GM21529 (cell line): ENCODE data around the gene PLG.
"Not testable (repeated sequence)": the region's sequence is repeated elsewhere in the genome, so short reads cannot be mapped to it uniquely, and the experiment has no call there.

Experiments
- ATAC-seq: cut with Tn5 transposase; IDR thresholded peaks from one replicate; pipeline ENCODE4 v1.9.1; 2021; ENCODE audit not compliant: unreplicated experiment

The PLG gene

GRCh38 chr6:160697826-160698225 lies 4.2 kb upstream of the PLG start:
- ATAC-seq: no peak

GRCh38 chr6:160704688-160705087 lies 2.6 kb downstream of the PLG start:
- ATAC-seq: not testable (repeated sequence)

GRCh38 chr6:160708993-160709392 lies 6.9 kb downstream of the PLG start:
- ATAC-seq: not testable (repeated sequence)

GRCh38 chr6:160714731-160715316 lies 12.8 kb downstream of the PLG start:
- ATAC-seq: no peak

GRCh38 chr6:160730911-160731310 lies 28.9 kb downstream of the PLG start:
- ATAC-seq: peak; percentile 29

- ATAC-seq: peak; percentile 70
Observed at GRCh38 chr6:160733050-160733646, 31.1 kb downstream of the PLG start.

GRCh38 chr6:160734627-160735026 lies 32.6 kb downstream of the PLG start:
- no peak for ATAC-seq

- peak; percentile 76 for ATAC-seq
Observed at GRCh38 chr6:160735523-160735922, 33.5 kb downstream of the PLG start.

GRCh38 chr6:160737934-160738333 lies 35.9 kb downstream of the PLG start:
- no peak for ATAC-seq

- ATAC-seq: no peak
Observed at GRCh38 chr6:160739955-160740354, 37.9 kb downstream of the PLG start.

GRCh38 chr6:160741012-160741411 lies 39.0 kb downstream of the PLG start:
- ATAC-seq: peak; percentile 96

GRCh38 chr6:160742090-160742489 lies 40.0 kb downstream of the PLG start:
- ATAC-seq: peak; percentile 56

- ATAC-seq: peak; percentile 94
Observed at GRCh38 chr6:160750276-160750689, 48.2 kb downstream of the PLG start.

- ATAC-seq: not testable (repeated sequence)
Observed at GRCh38 chr6:160753211-160753610, 51.2 kb downstream of the PLG start.

GRCh38 chr6:160755165-160755564 lies 53.1 kb downstream of the PLG start:
- no peak for ATAC-seq

- no peak for ATAC-seq
Observed at GRCh38 chr6:160756021-160756420, 54.0 kb downstream of the PLG start.

GRCh38 chr6:160756871-160757270 lies 54.8 kb downstream of the PLG start:
- ATAC-seq: no peak

- ATAC-seq: no peak
Observed at GRCh38 chr6:160764847-160765246, 62.8 kb downstream of the PLG start.

GRCh38 chr6:160765412-160765811 lies 63.4 kb downstream of the PLG start:
- no peak for ATAC-seq

- ATAC-seq: no peak
Observed at GRCh38 chr6:160766657-160766988, 64.6 kb downstream of the PLG start.

GRCh38 chr6:160766989-160767646 lies 65.1 kb downstream of the PLG start:
- ATAC-seq: peak; percentile 95

- peak; percentile 7 for ATAC-seq
Observed at GRCh38 chr6:160767647-160768019, 65.6 kb downstream of the PLG start.

GRCh38 chr6:160768101-160768500 lies 66.1 kb downstream of the PLG start:
- ATAC-seq: no peak
